HG02623 (cell line): ENCODE results near the gene CHST8.

Source experiments
- ATAC-seq: cut with Tn5 transposase; IDR thresholded peaks from one replicate; pipeline ENCODE4 v1.9.1; 2021; ENCODE audit warnings: moderate library complexity; ENCODE audit not compliant: unreplicated experiment

The CHST8 gene

GRCh38 chr19:33780746-33781145 lies 159.0 kb downstream of the CHST8 start:
- ATAC-seq, result no peak

- no peak for ATAC-seq
Measured at GRCh38 chr19:33781415-33781935, 159.7 kb downstream of the CHST8 start.

- no peak for ATAC-seq
Measured at GRCh38 chr19:33781996-33782395, 160.2 kb downstream of the CHST8 start.

GRCh38 chr19:33784432-33784831 lies 162.7 kb downstream of the CHST8 start:
- ATAC-seq, result no peak

- ATAC-seq, result no peak
Measured at GRCh38 chr19:33785795-33786194, 164.0 kb downstream of the CHST8 start.

DNA sequence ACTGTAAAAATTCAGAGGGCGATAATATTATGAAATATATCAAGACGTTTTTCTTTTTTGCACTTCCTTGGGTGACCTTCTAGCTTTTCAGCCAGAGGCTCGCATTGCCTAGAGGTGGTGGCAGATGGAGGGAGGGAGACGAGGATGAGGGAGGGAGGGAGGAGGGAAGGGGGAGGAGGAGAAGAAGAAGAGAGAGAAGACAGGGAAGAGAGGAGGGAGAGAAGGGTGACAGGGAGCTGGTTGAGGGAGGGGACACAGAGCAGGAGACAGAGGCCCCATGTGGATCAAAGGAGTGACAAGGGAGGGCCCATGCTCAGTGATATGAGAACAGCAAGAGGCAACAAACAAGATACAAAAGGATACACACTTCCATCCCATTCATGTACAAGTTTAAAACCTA lies 166.9 kb downstream of the CHST8 start:
- ATAC-seq, result no peak

DNA sequence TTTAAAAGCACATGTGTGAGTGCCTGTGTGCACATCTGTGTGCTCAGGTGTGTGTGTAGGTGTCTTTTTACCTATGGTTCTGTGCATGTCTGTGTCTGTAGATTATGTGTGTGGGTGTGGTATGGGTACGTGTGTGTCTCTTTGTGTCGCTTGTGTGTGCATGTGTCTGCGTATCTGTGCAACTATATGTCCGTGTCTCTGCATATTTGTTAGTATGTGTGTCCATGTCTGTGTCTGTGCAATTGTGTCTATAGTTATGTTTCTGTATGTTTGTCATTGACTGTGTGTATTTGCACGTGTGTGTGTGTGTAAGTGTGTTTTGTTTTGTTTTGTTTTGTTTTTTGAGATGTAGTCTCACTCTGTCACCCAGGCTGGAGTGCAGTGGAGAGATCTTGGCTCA lies 167.6 kb downstream of the CHST8 start:
- ATAC-seq, result no peak

DNA sequence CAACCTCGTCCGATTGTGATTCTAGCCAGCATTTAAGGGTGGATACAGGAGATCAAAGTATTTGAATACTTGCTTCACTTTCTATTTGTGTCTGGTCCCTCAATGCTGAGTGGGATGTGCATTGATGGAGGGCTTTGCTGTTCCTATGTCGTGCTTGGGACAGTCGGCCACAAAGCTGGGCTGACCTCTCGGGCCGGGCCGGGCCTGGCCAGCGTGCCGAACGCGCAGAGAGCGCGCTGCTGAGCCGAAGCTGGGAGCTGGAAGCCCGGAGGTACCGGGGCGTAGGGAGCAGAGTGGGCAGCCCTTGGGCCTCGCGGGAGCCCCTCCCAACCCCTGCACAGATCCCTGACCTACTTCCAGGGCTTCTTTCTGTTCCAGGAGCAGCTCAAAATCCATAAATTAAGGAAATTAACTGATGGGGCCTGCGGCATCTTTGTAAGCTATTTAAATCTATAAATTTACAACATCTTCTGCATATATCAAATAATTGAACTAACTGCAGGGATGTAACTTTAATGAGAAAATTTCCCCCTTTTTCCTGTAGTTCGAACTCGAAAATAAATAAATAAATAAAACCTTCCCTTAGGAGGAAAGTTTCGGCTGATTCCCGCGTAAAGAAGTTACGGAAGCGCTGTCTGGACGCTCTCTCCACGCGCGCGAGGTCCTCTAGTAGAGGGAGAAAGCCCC lies 173.1 kb downstream of the CHST8 start:
- ATAC-seq, result no peak

- ATAC-seq, result no peak
Measured at GRCh38 chr19:33795370-33796163, 173.8 kb downstream of the CHST8 start.

GRCh38 chr19:33796164-33796875 lies 174.6 kb downstream of the CHST8 start, which contains the start of gene KCTD15:
Gene KCTD15 (plus strand): TSS chr19:33796870. CDS start chr19:33800455, 3,585 bp downstream.
- no peak for ATAC-seq

GRCh38 chr19:33797802-33798671 lies 176.3 kb downstream of the CHST8 start:
- ATAC-seq, result no peak

GRCh38 chr19:33798681-33799111 lies 176.9 kb downstream of the CHST8 start:
- no peak for ATAC-seq

- no peak for ATAC-seq
Measured at GRCh38 chr19:33799476-33799875, 177.7 kb downstream of the CHST8 start.

DNA sequence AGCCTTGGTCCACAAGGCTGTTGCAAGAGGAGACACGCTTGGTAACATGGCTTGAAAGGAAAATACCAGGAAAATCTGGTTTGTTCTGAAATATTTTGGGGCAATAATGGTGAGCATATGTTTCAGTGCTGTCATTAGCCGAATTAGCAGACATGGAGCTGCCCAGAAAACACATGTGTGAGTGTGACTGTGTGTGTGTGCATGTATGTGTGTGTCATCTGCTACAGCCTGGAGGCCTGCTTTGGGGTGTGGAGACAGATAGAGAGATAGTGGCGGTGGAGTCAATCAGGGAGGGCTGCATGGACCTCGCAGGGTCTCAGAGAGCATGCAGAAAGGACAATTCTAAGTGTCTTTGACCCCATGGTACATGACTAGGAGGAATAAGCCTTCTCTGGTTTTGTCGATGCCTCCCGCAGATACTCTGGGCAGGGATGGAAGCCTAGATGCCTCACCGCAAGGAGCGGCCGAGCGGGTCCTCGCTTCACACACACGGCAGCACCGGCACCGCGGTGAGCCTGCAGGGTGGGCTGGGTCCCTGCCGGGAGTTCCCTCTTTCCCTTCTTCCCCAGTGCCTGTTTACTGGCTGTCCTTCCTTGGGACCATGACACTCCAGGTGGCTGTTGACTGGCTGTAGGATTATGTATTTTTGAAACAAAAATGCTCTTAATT lies 178.4 kb downstream of the CHST8 start:
- no peak for ATAC-seq

DNA sequence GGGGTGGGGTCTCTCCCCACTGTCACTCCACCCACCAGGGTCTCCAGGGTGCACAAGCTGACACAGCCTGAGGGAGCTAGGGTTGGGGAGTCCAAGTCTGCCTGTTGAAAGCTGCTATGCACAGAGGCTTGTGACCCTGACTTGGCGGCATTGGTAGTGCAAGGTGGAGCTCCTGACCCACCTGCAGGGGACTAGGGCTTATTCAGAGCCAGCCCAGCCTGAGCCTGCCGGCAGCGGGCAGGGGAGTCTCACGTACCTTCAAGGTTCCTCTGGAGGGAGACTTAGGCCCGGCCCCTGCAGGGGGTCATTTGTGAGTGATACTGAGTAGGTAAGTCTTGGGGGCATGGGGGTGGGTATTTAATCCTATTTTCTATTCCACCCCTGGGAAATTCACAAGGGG lies 179.7 kb downstream of the CHST8 start:
- no peak for ATAC-seq

GRCh38 chr19:33802001-33802400 lies 180.2 kb downstream of the CHST8 start:
- no peak for ATAC-seq

GRCh38 chr19:33802801-33803200 lies 181.0 kb downstream of the CHST8 start:
- ATAC-seq, result no peak

DNA sequence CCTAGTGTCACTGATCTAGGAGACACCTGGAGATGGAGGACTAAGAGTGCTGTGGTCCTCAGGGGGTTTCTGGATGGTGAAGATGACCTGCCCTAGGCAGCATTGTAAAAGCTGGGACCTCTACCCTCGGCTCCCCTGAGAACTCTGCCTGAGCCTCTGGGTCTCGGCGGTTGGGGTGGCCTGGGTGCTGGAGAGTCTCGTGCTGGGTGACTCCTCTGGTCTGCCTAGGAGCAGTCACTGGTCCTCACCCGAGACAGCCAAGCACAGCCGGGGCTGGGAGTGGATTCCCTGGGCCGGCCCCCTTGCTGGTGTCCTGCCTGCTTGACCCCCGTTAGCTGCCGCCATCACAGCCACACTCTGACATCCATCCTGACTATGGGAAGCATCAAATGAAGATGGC lies 181.6 kb downstream of the CHST8 start:
- ATAC-seq, result no peak

- ATAC-seq, result no peak
Measured at GRCh38 chr19:33804021-33804799, 182.5 kb downstream of the CHST8 start.
